LNCAP (cell line): ENCODE results near the gene TPPP3.

Experiments
- TF ChIP-seq, protein P1 (sequence below): fragments of 450-650 bp; IDR thresholded peaks from 2 replicates; pipeline ENCODE4 v1.5.1; 2017; ENCODE audit warnings: mild to moderate bottlenecking

Gene TPPP3

GRCh38 chr16:67407176-67407787 is 14.0 kb upstream of the TPPP3 start:
- TF ChIP-seq, protein P1, sequence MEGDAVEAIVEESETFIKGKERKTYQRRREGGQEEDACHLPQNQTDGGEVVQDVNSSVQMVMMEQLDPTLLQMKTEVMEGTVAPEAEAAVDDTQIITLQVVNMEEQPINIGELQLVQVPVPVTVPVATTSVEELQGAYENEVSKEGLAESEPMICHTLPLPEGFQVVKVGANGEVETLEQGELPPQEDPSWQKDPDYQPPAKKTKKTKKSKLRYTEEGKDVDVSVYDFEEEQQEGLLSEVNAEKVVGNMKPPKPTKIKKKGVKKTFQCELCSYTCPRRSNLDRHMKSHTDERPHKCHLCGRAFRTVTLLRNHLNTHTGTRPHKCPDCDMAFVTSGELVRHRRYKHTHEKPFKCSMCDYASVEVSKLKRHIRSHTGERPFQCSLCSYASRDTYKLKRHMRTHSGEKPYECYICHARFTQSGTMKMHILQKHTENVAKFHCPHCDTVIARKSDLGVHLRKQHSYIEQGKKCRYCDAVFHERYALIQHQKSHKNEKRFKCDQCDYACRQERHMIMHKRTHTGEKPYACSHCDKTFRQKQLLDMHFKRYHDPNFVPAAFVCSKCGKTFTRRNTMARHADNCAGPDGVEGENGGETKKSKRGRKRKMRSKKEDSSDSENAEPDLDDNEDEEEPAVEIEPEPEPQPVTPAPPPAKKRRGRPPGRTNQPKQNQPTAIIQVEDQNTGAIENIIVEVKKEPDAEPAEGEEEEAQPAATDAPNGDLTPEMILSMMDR: no peak

GRCh38 chr16:67406111-67406971 is 13.0 kb upstream of the TPPP3 start:
- TF ChIP-seq, protein P1: no peak

DNA sequence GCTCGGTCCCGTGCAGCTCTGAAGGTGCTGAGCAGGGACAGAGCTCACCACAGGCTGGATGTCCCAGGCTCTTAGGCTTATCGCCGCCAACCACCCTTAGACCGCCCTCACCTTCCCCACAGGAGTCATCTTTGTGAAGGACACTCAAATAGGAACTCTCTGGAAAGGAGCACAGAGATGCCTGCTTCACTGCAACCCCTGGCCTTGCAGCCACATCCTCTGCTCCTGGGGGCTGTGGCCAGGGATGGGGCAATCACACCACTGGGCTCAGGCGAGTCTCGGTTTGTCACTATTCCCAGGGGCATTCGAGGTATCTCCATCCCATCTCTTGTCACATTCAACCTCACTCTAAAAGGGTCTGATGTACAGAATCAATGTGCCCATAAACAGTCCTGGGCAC is 12.0 kb upstream of the TPPP3 start:
- TF ChIP-seq, protein P1: no peak

GRCh38 chr16:67404740-67405226 is 11.5 kb upstream of the TPPP3 start:
- TF ChIP-seq, protein P1: no peak

- TF ChIP-seq, protein P1: no peak
Measured at GRCh38 chr16:67403976-67404555, 10.8 kb upstream of the TPPP3 start.

DNA sequence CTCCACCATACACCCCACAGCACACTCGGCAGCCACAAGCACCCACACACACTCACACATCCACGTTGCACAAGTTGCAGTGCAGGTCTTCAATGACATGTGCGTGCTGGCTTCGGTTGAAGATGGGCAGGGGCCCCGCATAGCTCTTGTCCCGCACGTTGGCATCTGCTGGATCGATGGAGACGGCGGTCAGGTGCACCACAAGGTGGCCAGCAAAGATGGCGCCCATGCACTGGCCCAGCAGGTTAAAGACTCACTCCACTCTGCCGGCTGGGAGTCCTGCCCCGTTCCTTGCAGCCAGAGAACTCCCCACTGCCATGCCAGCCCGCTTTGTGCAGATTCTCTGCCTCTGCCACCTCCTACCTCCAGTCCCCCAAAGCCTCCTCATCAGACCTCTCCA is 7.6 kb upstream of the TPPP3 start:
- TF ChIP-seq, protein P1: no peak

- TF ChIP-seq, protein P1: no peak
Measured at GRCh38 chr16:67399749-67400704, 6.7 kb upstream of the TPPP3 start.
